K562 (cell line): Measurements from ENCODE around the gene BTRC. TPM values are rescaled to one million over a fixed set of nuclear protein-coding genes. Genes with fewer than 3 reads are reported as not detected.

Experiments
- ATAC-seq: fragments of 200-7000 bp; cut with Tn5 transposase; 3 replicates; pipeline ENCODE4 v1.9.1; 2020; ENCODE audit warnings: moderate library complexity
- BruUV-seq: library from RNA; stranded (reverse); fragments of 400-500 nt; replicated peaks from 2 replicates; lab custom pipeline; 2021; lab: Mats Ljungman, UMichigan
- CTCF ChIA-PET: fragments of 300-600 bp; formaldehyde crosslinking; extraction: SDS; loops from one replicate; lab custom pipeline; 2021; ENCODE audit warnings: low intra/inter-chr PET ratio; lab: Yijun Ruan, JAX
- POLR2A ChIA-PET: fragments of 300-600, 350-650 bp; sonication (Branson Sonifier 250); formaldehyde crosslinking; extraction: SDS; loops from one replicate; lab custom pipeline; 2021; ENCODE audit warnings: antibody characterized with exemption, inconsistent platforms; lab: Yijun Ruan, JAX
- DNase-seq, 4 experiments: peaks; one replicate each; pipeline versions ENCODE4 v3.0.0 to v3.0.0-alpha.2; 2011 to 2018; ENCODE audit warnings: low spot score in 3 of 4, mixed read lengths in 3 of 4; ENCODE audit errors: extremely low read depth in 1 of 4
- FAIRE-seq: peaks from 2 replicates; lab custom pipeline; 2011; peaks lifted over from hg19 to GRCh38; lab: Jason Lieb, UNC
- H2AFZ ChIP-seq: 2 replicates; pipeline ENCODE4 v1.6.0; 2011; ENCODE audit warnings: low read depth, low read length, control low read depth, inconsistent platforms
- H3K27ac ChIP-seq: fragments of 200-600 bp; 3 replicates; pipeline ENCODE4 v1.8.0; 2011; ENCODE audit warnings: low read depth, mild to moderate bottlenecking, control low read depth, inconsistent platforms, low read length, moderate library complexity, mixed read lengths; ENCODE audit errors: extremely low read depth
- H3K27me3 ChIP-seq, 2 experiments: fragments of 300-600 bp in 1 of 2; 2 replicates in 1 of 2; 3 replicates in 1 of 2; pipeline versions ENCODE4 v1.6.0 to v1.8.0; 2011; ENCODE audit warnings: inconsistent platforms in 2 of 2, low read length in 2 of 2, mild to moderate bottlenecking in 1 of 2, mixed read lengths in 1 of 2, moderate library complexity in 1 of 2; ENCODE audit not compliant: control insufficient read depth in 2 of 2, insufficient read depth in 2 of 2
- H3K36me3 ChIP-seq: fragments of 300-600 bp; 3 replicates; pipeline ENCODE4 v1.8.0; 2011; ENCODE audit warnings: mild to moderate bottlenecking, low read length, inconsistent platforms; ENCODE audit not compliant: control insufficient read depth, insufficient read depth
- H3K4me1 ChIP-seq, 2 experiments: fragments of 200-600 bp in 1 of 2; replicated peaks in 1 of 2; 2 replicates in 1 of 2; 3 replicates in 1 of 2; pipeline versions ENCODE4 v1.5.1 to v1.8.0; 2011; ENCODE audit warnings: inconsistent platforms in 2 of 2, low read length in 2 of 2, mild to moderate bottlenecking in 1 of 2, mixed read lengths in 1 of 2, moderate library complexity in 1 of 2; ENCODE audit not compliant: control insufficient read depth in 2 of 2, insufficient read depth in 2 of 2
- H3K4me2 ChIP-seq: 2 replicates; pipeline ENCODE4 v1.6.1; 2011; ENCODE audit warnings: low read length, control low read depth, inconsistent platforms, mixed read lengths; ENCODE audit not compliant: insufficient read depth
- H3K4me3 ChIP-seq: fragments of 200-600 bp; sonication (generic), shearing (Covaris generic); 2 replicates; pipeline ENCODE4 v1.5.1; 2016; ENCODE audit warnings: control low read depth, inconsistent platforms
- H3K79me2 ChIP-seq: fragments of 200-600 bp; 3 replicates; pipeline ENCODE4 v1.8.0; 2011; ENCODE audit warnings: low read length, inconsistent platforms; ENCODE audit not compliant: control insufficient read depth, insufficient read depth
- H3K9ac ChIP-seq, 2 experiments: 2 replicates each; pipeline versions ENCODE4 v1.6.0 to v1.6.1; 2011; ENCODE audit warnings: low read depth in 2 of 2, low read length in 2 of 2, control low read depth in 1 of 2, inconsistent platforms in 1 of 2, mild to moderate bottlenecking in 1 of 2, mixed read lengths in 1 of 2; ENCODE audit not compliant: insufficient read depth in 1 of 2
- H3K9me1 ChIP-seq: one replicate; pipeline ENCODE4 v1.6.0; 2011; ENCODE audit warnings: inconsistent platforms, mild to moderate bottlenecking, low read length, moderate library complexity; ENCODE audit not compliant: control insufficient read depth, insufficient read depth
- H3K9me3 ChIP-seq: replicated peaks from 2 replicates; pipeline ENCODE4 v1.5.1; 2011; ENCODE audit warnings: low read depth, low read length, inconsistent platforms; ENCODE audit not compliant: control insufficient read depth, insufficient read depth
- H4K20me1 ChIP-seq: replicated peaks from 2 replicates; pipeline ENCODE4 v1.6.1; 2011; ENCODE audit warnings: low read length, inconsistent platforms, mixed read lengths; ENCODE audit not compliant: control insufficient read depth, insufficient read depth
- BMI1 ChIP-seq: fragments of 150-350 bp; IDR thresholded peaks from 2 replicates; pipeline ENCODE4 v1.6.1; 2014; ENCODE audit warnings: low read length
- CBFA2T2 ChIP-seq: fragments of 450-650 bp; conservative IDR thresholded peaks from 2 replicates; pipeline ENCODE4 v1.6.1; 2017; ENCODE audit warnings: mild to moderate bottlenecking
- FOS ChIP-seq: IDR thresholded peaks from 3 replicates; pipeline ENCODE4 v1.6.1; 2011; ENCODE audit not compliant: insufficient read length; ENCODE audit errors: extremely low read depth
- HDGF ChIP-seq: fragments of 450-650 bp; IDR thresholded peaks from 2 replicates; pipeline ENCODE4 v1.6.1; 2016
- JUND ChIP-seq, 2 experiments: IDR thresholded peaks; 2 replicates in 1 of 2; 3 replicates in 1 of 2; pipeline ENCODE4 v1.6.1; 2011; ENCODE audit warnings: borderline replicate concordance in 2 of 2, low read depth in 2 of 2, low read length in 2 of 2, improper control_type of control experiment in 1 of 2, missing biosample characterization in 1 of 2, missing genetic modification characterization in 1 of 2, missing genetic modification reagents in 1 of 2
- MXI1 ChIP-seq: IDR thresholded peaks from 2 replicates; pipeline ENCODE4 v1.6.1; 2011; ENCODE audit warnings: low read depth, mild to moderate bottlenecking, improper control_type of control experiment, low read length
- NCOA2 ChIP-seq, 2 experiments: fragments of 450-650 bp; IDR thresholded peaks; 2 replicates each; pipeline ENCODE4 v1.6.1; 2018; ENCODE audit warnings: mild to moderate bottlenecking in 2 of 2, moderate library complexity in 1 of 2; ENCODE audit not compliant: partially characterized antibody in 2 of 2
- NR2F6 ChIP-seq: fragments of 450-650 bp; formaldehyde crosslinking; IDR thresholded peaks from 2 replicates; pipeline ENCODE4 v1.4.0; 2020; ENCODE audit warnings: mild to moderate bottlenecking
- PTTG1 ChIP-seq: fragments of 450-650 bp; IDR thresholded peaks from 2 replicates; pipeline ENCODE4 v1.6.1; 2016; ENCODE audit warnings: low read depth, mild to moderate bottlenecking, missing genetic modification characterization, missing compliant biosample characterization
- RCOR1 ChIP-seq, 2 experiments: IDR thresholded peaks; 2 replicates each; pipeline ENCODE4 v1.6.1; 2012; ENCODE audit warnings: low read depth in 2 of 2, low read length in 2 of 2, borderline replicate concordance in 1 of 2, improper control_type of control experiment in 1 of 2
- TAF15 ChIP-seq: fragments of 200-400 bp; formaldehyde crosslinking; IDR thresholded peaks from 2 replicates; pipeline ENCODE4 v1.6.1; 2017; ENCODE audit warnings: mild to moderate bottlenecking, low read depth, low read length, moderate library complexity
- TFAM ChIP-seq: fragments of 250-450 bp; sonication (Bioruptor Pico); conservative IDR thresholded peaks from 2 replicates; pipeline ENCODE4 v1.5.0; 2021; ENCODE audit warnings: mild to moderate bottlenecking, moderate library complexity
- ZNF184 ChIP-seq: sonication (generic); formaldehyde crosslinking; IDR thresholded peaks from 2 replicates; pipeline ENCODE4 v1.5.0; 2020; ENCODE audit warnings: missing genetic modification reagents
- ZNF408 ChIP-seq: fragments of 250-450 bp; sonication (Bioruptor Pico); IDR thresholded peaks from 2 replicates; pipeline ENCODE4 v1.4.0; 2020; ENCODE audit warnings: low read depth, mild to moderate bottlenecking, moderate library complexity
- in situ Hi-C: fragments of 300-500 bp; cut with MboI; formaldehyde crosslinking; loops from 4 replicates; pipeline ENCODE4 v1.15.0; 2018; ENCODE audit warnings: inconsistent platforms, mixed read lengths
- intact Hi-C: fragments of 100-400 bp; cut with micrococcal nuclease; formaldehyde crosslinking; loops from 2 replicates; pipeline ENCODE4 v1.14.2; 2022
- polyA plus RNA-seq, 8 experiments: library from polyadenylated mRNA; depleted of rRNA in 4 of 8; stranded (reverse) in 5 of 8; unstranded in 3 of 8; fragments of >200 nt; fragmentation: Nextera tagmentation in 2 of 8; fragmentation: Illumina TruSeq in 1 of 8; extraction: Ambion mirVana in 2 of 8; extraction: Trizol in 1 of 8; gene quantifications; 2 replicates each; pipeline versions ENCODE4 v1.2.1 to v1.2.3, GENCODE V29; 2011 to 2014; ENCODE audit warnings: inconsistent platforms in 1 of 8, missing spikeins in 1 of 8
- total RNA-seq, 7 experiments: library from RNA; depleted of rRNA in 6 of 7; stranded (reverse); fragments of >200 nt in 6 of 7; fragmentation: Illumina TruSeq in 2 of 7; extraction: Trizol in 2 of 7; gene quantifications; 2 replicates each; pipeline versions ENCODE4 v1.2.1 to v1.2.3, GENCODE V29; 2011 to 2021; ENCODE audit warnings: low replicate concordance in 1 of 7
- TF ChIP-seq, protein P1 (sequence below): fragments of 450-650 bp; formaldehyde crosslinking; IDR thresholded peaks from 2 replicates; pipeline ENCODE4 v1.4.0; 2022; ENCODE audit warnings: mild to moderate bottlenecking, moderate library complexity
- TF ChIP-seq, protein P2 (sequence below): sonication (generic); formaldehyde crosslinking; IDR thresholded peaks from 2 replicates; pipeline ENCODE4 v1.8.0; 2023; ENCODE audit warnings: missing genetic modification reagents, mild to moderate bottlenecking, borderline replicate concordance

The BTRC gene
- total and polyA plus RNA-seq, 9 of the 15 experiments (the other 6 are each of a cell fraction or from before 2014, with no cell fraction given): 1.6 to 15.4 (median 7.0) TPM

DNA sequence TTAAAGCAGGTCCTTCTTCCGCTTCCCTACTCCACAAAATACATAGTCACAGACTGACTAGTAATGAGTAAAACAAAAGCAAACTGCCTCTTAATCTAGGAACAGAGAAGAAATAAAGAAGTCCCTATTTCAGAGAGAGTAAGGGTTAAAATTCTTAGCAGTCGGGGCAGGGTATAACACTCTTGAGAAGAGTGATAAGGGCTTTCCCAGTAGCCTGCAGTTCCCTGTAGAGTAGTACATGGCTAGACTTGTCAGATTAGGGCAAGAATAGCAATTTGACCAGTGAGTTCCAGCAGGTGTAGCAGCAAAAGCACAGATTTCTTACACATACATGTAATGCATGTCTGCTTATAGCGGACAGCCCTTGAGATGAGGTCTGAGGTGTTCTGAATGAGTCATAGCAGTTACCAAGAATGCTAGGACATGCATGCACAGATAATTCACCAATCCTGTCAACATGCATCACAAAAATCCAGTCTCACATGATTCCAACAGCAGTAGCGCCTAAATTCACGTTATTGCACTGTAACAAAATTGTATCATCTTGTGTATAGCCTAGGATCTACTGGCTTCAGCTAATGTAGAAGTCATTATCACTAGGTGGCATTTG is 40.7 kb downstream of the BTRC start (continued):
- no peak for TF ChIP-seq TFAM (CRISPR knock-in tag)
- no peak for TF ChIP-seq HDGF
- TF ChIP-seq PTTG1 (tag): no peak
- TF ChIP-seq NR2F6 (CRISPR knock-in tag): no peak
- no peak for TF ChIP-seq CBFA2T2
- TF ChIP-seq NCOA2 (IDR thresholded peaks at IDR 0.05; ENCODE audit: partially characterized antibody in 2 of 2): no peak
- TF ChIP-seq JUND (IDR thresholded peaks at IDR 0.05; ENCODE audit: borderline replicate concordance, low read depth, low read length): peak; percentile 68; the same call in 1 of the 2 replicates
- peak; percentile 67; the same call in 2 of the 3 replicates for TF ChIP-seq JUND (tag; IDR thresholded peaks at IDR 0.05; ENCODE audit: borderline replicate concordance, low read depth, low read length)
- no peak for TF ChIP-seq ZNF184 (CRISPR knock-in tag)

DNA sequence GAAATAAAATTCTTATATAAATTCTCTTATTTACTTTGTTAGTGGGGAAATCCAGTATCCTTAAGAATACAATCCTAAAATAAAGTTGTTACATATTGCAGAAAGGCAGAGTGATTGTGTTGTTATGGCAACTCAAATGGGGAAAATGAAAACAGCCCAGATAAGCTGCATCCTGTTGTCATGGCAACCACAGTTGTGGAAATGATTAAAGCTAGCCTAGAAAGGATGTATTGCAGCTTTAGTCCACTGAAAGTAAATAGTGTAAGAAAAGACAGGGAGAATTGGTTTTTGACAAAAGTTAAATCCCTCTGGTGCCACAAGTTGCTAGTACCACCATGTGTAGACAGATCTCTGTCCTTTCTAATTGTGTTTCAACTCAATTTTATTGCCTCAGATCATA is 43.2 kb downstream of the BTRC start:
- CTCF ChIA-PET: no interaction called here
- BruUV-seq: no TSS peak
- peak in 1 of 2 experiments; percentile 89; a peak in 2 of 4 replicates for TF ChIP-seq RCOR1 (IDR thresholded peaks at IDR 0.05; ENCODE audit: borderline replicate concordance in 1 of 2, low read depth in 2 of 2, low read length in 2 of 2)
- TF ChIP-seq ZNF408 (CRISPR knock-in tag): no peak
- TF ChIP-seq FOS: no peak
- peak; percentile 86; the same call in 1 of the 2 replicates for TF ChIP-seq BMI1
- peak; percentile 85 for TF ChIP-seq MXI1
- TF ChIP-seq, protein P1, sequence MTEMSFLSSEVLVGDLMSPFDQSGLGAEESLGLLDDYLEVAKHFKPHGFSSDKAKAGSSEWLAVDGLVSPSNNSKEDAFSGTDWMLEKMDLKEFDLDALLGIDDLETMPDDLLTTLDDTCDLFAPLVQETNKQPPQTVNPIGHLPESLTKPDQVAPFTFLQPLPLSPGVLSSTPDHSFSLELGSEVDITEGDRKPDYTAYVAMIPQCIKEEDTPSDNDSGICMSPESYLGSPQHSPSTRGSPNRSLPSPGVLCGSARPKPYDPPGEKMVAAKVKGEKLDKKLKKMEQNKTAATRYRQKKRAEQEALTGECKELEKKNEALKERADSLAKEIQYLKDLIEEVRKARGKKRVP: no peak
- TF ChIP-seq, protein P2, sequence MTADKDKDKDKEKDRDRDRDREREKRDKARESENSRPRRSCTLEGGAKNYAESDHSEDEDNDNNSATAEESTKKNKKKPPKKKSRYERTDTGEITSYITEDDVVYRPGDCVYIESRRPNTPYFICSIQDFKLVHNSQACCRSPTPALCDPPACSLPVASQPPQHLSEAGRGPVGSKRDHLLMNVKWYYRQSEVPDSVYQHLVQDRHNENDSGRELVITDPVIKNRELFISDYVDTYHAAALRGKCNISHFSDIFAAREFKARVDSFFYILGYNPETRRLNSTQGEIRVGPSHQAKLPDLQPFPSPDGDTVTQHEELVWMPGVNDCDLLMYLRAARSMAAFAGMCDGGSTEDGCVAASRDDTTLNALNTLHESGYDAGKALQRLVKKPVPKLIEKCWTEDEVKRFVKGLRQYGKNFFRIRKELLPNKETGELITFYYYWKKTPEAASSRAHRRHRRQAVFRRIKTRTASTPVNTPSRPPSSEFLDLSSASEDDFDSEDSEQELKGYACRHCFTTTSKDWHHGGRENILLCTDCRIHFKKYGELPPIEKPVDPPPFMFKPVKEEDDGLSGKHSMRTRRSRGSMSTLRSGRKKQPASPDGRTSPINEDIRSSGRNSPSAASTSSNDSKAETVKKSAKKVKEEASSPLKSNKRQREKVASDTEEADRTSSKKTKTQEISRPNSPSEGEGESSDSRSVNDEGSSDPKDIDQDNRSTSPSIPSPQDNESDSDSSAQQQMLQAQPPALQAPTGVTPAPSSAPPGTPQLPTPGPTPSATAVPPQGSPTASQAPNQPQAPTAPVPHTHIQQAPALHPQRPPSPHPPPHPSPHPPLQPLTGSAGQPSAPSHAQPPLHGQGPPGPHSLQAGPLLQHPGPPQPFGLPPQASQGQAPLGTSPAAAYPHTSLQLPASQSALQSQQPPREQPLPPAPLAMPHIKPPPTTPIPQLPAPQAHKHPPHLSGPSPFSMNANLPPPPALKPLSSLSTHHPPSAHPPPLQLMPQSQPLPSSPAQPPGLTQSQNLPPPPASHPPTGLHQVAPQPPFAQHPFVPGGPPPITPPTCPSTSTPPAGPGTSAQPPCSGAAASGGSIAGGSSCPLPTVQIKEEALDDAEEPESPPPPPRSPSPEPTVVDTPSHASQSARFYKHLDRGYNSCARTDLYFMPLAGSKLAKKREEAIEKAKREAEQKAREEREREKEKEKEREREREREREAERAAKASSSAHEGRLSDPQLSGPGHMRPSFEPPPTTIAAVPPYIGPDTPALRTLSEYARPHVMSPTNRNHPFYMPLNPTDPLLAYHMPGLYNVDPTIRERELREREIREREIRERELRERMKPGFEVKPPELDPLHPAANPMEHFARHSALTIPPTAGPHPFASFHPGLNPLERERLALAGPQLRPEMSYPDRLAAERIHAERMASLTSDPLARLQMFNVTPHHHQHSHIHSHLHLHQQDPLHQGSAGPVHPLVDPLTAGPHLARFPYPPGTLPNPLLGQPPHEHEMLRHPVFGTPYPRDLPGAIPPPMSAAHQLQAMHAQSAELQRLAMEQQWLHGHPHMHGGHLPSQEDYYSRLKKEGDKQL (CRISPR knock-in tag): no peak
- TF ChIP-seq TAF15: no peak

More for the DNA sequence above, 43.2 kb downstream of the BTRC start:
- H3K4me2 ChIP-seq: no peak overlapping the region
- no peak for FAIRE-seq
- H3K4me3 ChIP-seq: no peak overlapping the region
- H3K36me3 ChIP-seq: no peaks in the 10 kb centered on the region
- in situ Hi-C loops: no loop called here
- no peaks in the 10 kb centered on the region for H3K9me1 ChIP-seq
- H3K4me1 ChIP-seq: peaks cover 0 to 10% of the 10 kb centered on the region in 2 experiments; a peak in 2 of 5 replicates
- H4K20me1 ChIP-seq: peaks cover 6% of the 10 kb centered on the region
- DNase-seq: peak; percentile 14 to 21 (median 17)
- intact Hi-C loops: no loop called here
- no peaks in the 10 kb centered on the region for H3K27me3 ChIP-seq
- no peak overlapping the region for H3K9ac ChIP-seq
- H3K27ac ChIP-seq: no peak overlapping the region
- POLR2A ChIA-PET: interaction anchor here (1.3 kb wide), 2 partner anchors 29 to 44 kb away, joined by 3 read pairs; no protein-coding TSS in a partner anchor
- H3K9me3 ChIP-seq: no peaks in the 10 kb centered on the region
- no peaks in the 10 kb centered on the region for H3K79me2 ChIP-seq
- H2AFZ ChIP-seq: no peak overlapping the region
- no peak for ATAC-seq
